GM21526 (cell line): ENCODE measurements around the gene IL10.
A peak's percentile ranks its signal among the peaks of the same experiment; 100 is the strongest.

Experiments used
- ATAC-seq: cut with Tn5 transposase; IDR thresholded peaks from one replicate; pipeline ENCODE4 v1.9.1; 2021; ENCODE audit warnings: moderate library complexity; ENCODE audit not compliant: unreplicated experiment, low FRiP score

IL10 gene

DNA sequence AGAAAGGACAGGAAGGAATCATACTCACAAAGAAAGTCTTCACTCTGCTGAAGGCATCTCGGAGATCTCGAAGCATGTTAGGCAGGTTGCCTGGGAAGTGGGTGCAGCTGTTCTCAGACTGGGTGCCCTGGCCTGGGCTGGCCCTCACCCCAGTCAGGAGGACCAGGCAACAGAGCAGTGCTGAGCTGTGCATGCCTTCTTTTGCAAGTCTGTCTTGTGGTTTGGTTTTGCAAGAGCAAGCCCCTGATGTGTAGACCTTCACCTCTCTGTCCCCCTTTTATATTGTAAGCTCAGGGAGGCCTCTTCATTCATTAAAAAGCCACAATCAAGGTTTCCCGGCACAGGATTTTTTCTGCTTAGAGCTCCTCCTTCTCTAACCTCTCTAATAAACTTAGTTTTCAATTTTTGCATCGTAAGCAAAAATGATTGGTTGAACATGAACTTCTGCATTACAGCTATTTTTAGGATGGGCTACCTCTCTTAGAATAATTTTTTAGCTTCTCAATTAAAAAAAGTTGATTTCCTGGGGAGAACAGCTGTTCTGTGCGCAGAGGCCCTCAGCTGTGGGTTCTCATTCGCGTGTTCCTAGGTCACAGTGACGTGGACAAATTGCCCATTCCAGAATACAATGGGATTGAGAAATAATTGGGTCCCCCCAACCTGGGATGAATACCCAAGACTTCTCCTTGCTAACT is at the start of gene IL10:
TSS of gene IL10 (minus strand) at position 252 of the 695 bp plus-strand sequence. CDS start at position 193, 59 bp downstream.
- no peak for ATAC-seq

DNA sequence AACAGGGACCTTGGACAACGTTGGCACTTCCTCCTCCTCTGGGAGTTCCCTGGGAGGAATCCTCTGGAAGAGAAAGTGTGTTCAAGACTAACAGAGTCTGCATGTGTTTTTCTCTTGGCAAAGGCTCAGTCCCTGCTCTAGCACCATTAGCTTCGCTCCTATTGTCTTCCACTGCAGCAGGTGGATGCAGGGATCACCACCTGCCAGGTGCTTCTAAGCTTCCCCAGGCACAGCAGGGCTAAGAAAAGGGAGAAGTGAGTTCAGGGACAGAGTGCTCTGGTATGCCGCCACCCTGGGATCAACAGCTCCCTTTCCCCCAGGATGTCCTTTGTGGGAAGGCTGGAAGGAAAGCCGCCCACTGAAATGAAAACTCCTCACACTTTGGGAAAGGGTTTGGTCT is 49.2 kb upstream of the IL10 start:
- ATAC-seq, result no peak

DNA sequence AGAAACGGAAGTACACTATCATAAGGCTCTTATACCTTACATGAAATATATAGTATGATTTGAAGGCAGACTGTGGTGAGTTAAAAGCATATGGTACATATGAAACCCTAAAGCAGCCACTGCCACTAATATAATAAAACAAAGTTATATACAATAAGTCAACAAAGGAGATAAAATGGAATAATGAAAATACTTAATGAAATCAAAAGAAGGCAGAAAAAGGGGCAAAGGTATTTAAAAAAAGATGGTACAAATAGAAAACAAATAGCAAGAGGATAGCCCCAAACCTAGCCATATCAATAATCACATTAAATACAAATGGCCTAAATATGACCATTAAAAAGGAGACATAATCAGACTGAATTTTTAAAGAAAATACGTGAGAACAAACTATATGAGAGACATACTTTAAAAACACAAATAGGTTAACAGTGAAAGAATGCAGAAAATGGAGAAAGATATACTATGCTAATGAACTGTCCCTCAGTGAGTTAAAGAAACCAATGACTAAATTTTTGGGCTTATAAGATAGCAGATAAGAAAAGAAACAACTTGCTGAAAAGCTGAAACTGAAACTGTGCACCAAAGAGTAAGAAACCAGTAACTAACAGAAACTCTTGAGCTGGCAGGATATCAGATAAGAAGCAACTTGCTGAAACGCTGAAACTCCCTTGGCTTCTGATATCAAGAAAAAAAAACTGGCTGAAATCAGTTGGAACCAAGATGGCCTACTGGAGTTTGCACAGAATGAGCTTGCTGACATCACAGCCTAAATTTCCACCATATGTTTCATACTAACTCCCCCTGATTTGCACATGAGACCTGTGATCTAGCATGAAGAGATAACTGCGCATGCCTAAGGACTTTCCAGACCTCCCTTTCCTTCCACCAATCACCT is 44.3 kb upstream of the IL10 start:
- peak; percentile 51 for ATAC-seq

DNA sequence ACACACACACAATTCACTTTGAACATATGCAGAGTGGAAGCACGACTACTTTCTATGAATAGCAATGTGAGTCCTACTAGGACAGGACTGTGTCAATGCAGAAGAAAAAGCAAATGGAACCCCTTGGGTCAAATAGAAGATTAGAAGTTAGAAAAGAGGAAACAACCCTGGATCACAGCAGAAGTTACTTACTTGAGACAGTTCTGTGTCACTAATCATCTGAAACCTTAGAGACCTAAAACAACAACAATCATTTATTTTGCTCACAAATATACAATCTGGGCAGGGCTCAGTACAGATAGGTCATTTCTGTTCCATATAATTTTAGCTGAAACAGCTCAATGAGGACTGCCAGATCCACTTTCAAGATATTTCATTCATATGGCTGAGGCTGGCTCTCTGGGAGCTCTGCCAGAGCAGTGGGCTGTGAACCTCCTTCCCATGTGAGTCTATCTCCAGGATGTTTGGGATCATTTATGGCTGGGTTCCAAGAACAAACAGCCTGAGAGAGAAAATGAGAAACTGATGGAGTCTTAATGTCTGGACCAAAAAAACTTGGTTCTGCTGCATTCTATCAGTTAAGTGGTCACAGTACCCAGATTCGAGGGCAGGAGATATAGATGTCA is 42.5 kb upstream of the IL10 start:
- ATAC-seq, result no peak

DNA sequence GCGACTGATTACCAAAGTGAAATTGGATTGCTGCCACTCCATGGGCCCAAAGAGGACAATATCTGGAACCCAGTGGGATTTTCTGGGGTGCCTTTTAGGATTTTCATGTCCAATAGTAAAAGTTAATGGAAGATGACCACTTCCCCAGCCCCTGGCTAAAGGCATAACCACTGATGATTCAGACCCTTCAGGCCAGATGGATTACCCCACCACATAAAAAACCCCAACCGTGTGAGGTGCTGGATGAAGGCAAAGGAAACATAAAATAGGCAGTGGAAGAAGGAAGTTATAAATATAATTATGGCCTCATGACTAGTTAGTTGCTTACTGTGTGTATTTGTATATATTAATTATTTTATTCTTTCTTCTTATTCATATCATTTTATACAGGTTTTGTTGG is 40.2 kb upstream of the IL10 start:
- no peak for ATAC-seq

DNA sequence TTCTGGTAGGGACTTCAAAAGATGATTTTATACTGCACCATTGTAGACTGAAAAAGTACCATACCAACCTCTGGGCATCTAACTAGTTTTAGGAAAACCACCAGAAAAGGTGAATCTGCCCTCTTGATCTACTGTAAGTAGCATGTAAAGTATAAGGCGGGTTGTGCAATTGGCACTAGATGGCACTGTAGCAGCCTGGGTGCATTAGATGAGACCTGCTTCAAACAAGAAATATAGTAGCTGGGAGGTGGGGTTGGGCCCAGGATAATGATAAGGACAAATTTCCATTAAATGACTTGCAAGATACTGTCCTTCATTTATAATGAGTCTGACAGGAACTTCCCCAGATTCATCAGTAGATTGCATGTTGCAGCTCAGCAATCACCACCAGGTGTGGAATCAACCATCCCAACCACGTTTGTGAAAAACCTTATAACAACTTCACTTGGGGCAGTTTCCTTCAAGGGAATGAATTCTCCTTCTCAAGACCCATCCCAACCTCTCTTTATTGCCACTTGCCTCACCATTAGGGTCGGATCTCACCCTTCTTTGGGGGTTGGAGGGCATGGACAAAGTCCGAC is 37.3 kb upstream of the IL10 start:
- ATAC-seq, result no peak

DNA sequence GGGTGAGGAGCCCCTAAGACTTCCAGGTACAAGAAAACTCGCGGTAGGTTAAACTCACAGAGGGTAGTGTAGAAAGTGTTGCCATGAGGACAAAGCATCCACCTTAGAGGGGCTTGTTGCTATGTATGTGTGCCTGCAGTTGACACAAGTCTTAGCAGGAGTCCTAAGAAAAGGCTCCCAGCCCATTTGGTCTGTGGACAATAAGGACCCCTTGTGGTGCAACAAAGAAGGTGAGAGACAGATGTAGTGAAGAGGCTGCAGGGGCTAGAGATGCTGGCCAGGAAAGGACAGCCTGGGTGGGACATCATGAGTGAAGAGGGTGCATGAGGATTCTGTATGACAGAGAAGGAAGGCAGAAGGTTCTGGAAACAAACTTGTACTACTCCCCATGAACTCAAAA is 36.3 kb upstream of the IL10 start:
- ATAC-seq, result peak; percentile 56

DNA sequence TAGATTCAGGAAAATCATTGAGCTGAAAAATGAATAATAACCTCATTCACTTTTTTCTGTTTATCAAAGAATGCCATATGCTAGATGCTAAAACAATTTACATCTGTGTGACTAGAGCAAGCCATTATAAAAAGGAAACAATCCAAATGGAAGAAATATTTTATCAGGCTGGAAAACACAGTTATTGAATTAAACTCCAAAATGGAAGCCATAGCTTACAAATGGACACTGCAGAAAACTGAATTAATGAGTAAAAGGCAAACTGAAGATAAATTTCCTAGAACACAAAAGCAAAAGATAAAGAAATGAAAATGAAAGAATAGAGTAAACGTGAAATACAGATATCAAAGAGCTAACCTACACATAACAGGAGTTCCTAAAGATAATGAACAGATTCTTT is 33.1 kb upstream of the IL10 start:
- no peak for ATAC-seq

DNA sequence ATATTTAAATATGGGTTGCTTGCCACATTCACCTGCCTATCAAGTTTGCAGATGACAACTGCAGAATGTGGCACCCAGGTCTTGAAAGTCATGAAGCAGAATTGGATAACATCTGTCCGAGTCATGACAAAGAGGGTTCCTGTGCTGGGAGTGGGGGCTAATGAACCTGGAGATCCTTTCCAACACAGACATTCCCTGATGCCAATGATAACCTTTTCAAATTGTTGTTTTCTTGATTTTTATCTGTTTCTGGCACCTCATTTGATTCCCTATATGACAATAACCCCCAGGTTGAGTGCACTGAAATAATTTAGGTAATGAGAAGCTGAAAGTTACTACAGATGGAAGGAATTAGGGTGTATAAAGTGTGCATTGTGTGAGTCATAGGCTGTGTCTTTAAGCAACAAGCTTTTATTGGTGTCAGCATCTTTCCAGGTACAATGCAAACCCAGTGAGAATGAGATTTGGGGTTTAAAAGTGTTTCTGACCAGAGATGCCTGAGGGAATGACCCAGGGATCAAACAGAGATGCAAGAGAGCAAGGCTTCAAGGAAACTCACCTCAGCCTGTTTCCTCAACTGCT is 32.0 kb upstream of the IL10 start:
- ATAC-seq, result no peak

DNA sequence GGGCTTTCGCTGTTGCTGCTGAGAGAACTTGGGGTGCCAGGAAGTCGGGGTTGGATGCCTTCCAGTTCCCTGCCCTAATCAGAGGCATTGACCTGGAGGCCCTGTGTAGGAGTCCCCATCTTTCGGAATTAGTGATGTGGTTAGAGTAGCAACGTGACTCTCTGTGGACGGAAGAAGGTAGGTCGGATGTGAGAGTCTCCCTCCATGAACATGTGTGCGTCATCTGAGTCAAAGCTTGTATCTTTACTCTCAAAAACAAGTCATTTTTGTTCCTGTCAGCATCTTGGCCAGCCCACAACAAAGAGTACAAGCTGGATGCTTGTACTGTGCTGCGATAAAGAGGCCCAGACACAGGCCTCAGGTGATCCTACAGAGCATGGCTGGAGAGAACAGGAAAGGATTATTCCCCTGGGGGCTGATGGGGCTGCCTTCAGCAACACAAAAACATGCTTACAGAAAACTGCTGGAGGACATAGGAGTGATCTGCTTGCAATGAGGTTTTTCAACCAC is 31.0 kb upstream of the IL10 start:
- ATAC-seq, result peak; percentile 89

DNA sequence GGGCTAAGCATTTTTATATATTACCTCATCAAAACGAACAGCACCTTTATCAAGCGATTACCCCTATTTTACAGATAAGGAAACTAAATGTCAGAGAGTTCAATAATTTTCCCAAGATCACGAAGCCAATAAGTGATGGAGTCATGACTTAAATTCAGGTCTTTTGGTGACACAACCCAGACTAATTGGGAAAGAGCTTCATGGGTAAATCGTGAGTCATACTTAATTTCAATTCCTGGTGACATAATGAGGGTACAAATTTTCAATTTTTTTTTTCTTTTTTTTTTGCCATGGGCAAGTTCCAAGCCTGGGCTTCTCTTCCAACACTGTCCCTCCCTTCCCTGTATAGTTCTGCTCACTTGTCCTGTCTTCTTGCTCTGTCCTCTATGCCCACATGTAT is 30.1 kb upstream of the IL10 start:
- no peak for ATAC-seq

DNA sequence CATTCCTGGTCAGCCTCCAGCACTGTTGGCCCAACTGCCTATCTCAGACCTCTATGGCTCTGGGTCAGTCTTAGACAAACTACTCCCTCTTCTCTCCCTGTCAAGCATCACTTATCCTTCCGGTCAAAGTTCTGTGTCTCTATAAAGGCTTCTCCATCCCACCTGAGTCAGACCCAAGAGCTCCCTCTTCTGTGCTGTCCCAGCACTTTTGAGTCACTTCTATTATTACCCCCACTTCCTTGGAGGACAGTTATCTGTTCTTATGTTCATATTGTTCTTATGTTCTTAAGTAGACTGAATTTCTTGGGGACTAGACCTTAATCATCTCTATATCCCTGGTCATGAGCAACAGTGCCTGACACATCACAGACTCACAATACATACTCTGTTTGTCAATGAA is 29.2 kb upstream of the IL10 start:
- ATAC-seq, result no peak

DNA sequence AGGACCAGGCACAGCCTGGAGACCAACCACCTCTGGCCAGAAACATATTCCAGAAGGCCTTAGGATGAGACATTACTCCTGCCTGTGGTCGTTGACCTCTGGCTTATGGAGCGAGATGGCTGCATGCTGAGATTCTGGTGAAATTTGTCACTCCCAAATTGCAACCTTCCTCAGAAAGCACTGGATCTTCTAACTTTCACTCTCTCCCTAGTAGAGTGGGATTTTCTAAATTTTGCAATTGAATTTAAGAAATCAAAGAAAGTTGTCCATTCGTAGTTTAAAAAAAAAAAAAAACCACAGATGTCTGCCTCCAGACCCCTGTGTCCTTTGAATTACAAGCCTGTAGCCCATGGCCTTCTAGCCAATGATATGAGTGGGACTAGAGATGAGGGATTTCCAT is 28.6 kb upstream of the IL10 start:
- no peak for ATAC-seq

DNA sequence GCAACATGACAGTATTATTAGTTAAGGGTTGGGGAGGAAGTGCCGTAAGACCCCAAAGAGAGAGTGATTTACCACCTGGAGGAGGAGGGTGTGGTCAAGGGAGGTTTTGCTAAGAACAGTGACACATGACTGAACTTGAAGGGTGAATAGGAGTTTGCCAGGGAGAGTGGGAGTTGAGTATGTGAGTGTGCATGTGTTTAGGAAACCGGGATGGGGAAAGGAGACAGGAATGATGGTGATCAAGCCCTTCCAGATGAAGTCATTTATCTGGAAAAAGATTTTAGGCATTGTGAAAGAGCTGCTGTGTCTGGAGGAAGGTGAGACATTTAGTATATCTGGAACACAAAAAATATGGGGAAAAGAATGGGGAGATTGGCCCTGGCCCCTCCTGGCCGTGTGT is 28.1 kb upstream of the IL10 start:
- ATAC-seq, result no peak

DNA sequence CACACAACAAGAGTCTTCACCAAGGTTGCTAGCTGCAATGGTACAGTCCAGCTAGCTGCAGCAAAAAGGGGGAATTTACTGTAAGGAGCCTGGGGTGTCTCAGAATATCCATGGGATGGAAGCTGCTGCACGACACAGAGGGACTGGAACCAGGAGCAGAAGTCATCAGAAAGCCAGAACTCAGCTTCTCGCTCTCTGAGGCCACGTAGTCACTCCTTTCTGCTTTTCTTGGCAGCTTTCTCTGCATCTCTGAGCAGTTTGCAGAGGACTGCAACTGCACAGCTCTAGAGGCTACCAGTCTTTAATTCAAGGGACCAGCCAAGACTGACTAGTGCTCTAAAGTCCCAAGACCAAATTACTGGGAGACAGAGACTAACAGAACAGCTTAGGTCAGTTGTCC is 27.0 kb upstream of the IL10 start:
- ATAC-seq, result no peak

DNA sequence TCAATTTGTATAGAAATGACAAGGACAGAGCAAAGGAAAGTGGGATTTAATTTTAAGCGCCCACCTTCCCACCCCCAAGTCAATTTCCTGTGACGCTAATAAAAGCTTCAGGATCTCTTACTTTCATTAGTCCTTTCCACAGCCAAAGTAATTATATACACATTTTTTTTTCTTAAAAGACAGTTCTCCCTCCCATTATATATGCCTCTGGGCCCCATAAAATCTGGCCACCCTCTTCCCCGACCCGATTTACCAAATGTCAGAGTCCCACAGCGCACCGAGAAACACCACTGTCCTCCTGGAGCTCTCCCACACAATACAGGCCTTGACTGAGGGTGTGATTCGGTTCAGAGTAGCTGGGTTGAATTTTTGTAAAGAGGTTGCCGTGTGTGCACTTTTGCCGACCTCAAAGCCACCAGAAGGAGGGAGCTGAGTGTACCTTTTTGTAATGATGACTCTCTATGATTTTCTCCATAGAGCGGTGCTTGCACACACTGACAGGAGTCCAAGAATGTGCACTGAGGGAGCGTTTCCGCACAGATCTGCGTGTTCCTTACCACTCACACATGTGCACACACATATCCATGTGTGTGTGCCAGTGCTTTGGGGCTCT is 26.2 kb upstream of the IL10 start:
- no peak for ATAC-seq

DNA sequence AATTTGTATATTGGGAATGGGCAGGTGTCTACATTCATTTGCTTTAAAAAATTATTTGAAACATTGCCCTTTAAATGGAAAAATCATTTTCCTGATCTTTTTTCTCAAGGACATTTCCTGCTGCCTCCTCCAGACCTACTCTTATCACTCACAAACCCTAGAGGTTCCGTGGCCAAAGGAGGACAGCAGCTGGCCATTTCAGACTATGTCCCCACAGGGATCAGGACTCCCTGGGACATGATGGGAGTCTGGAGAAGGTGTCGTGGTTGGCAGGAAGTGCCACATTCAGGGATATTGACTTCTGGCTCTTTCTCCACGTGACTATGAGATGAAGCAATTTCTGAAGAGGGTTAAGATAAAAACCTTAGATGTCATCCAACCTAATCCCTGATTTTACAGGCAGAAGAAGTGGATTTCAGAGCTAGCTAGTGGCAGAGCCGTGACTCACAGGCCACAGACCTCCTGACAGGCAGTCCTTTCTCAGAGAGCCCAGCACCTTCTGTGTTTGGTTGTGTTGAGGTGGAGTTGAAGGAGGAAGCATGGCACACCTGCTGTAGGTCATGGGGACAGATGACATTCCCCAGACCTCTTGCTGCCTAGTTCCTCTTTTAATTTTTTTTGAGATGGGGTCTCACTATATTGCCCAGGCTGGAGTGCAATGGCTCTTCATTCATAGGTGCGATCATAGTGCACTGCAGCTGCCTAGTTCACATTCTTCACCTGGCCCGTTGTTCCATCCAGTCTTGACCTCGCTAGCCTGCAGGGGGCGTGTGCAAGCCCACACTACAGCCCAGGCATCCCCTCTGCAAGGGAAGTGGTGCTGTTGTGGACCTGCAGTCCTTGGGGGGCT is 25.5 kb upstream of the IL10 start:
- ATAC-seq, result no peak

DNA sequence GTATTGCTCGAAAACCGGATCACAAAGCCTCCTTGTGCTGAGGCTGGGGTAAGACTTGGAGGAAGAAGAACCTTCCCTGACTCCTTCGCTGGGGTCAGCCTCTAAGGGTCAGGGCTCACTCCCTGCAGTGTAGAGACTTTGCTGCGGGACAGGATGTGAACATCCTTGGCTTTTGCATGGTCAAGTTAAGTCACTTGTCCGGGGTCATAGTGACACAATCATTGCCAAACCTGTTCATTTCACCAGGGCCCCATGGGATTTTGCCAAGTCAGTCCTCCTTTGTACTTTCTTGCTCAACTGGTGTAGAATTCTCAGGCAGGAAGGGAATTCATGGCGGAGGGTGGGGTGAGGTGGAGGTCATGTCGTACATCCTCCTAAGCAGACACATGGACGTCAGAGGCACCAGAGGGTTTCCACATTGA is 24.7 kb upstream of the IL10 start:
- no peak for ATAC-seq

DNA sequence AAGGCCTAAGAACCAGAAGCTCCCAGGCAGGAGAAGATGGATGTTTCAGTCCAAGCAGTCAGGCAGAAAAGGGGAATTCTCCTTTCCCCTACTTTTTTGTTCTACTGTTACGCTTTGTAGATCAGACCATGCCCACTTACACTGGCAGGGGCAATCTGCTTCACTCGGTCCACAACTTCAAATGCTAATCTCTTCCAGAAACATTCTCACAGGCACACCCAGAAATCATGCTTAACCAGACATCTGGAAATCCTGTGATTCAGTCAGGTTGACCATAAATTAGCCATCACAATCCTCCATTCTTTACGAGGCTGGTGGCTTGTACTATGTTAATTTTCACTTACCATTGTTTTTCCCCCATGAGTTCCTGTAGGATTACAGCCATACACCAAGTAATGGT is 23.8 kb upstream of the IL10 start:
- no peak for ATAC-seq
